Esophagus muscularis mucosa (tissue), 4 donors: ENCODE data around the gene FEM1A. TPM values are rescaled to one million over a fixed set of nuclear protein-coding genes. Genes with fewer than 3 reads are reported as not detected.
"Not testable (repeated sequence)": the region's sequence is repeated elsewhere in the genome, so short reads cannot be mapped to it uniquely, and the experiment has no call there.

Experiments used
- DNase-seq: peaks from one replicate; pipeline ENCODE4 v3.0.0-alpha.2; 2017; ENCODE audit errors: extremely low spot score
- H3K27ac ChIP-seq, 4 donors: fragments of 200-600 bp; sonication (generic); replicated peaks in 1 of 4; 1 replicate in 3 of 4; 2 replicates in 1 of 4; pipeline ENCODE4 v1.5.1; 2016 to 2019; ENCODE audit warnings: mild to moderate bottlenecking in 1 of 4
- H3K27me3 ChIP-seq, 4 donors: fragments of 200-600 bp; sonication (generic); one replicate each; pipeline versions ENCODE4 v1.5.1 to v1.6.0; 2016 to 2019
- H3K36me3 ChIP-seq, 4 donors: fragments of 200-600 bp; sonication (generic); one replicate each; pipeline ENCODE4 v1.5.1; 2016 to 2019
- H3K4me1 ChIP-seq, 4 donors: fragments of 200-600 bp; sonication (generic); one replicate each; pipeline ENCODE4 v1.5.1; 2016 to 2019
- H3K4me3 ChIP-seq, 4 donors: fragments of 200-600 bp; sonication (generic); 1 replicate in 2 of 4; 2 replicates in 2 of 4; pipeline ENCODE4 v1.5.1; 2016 to 2019; ENCODE audit warnings: mild to moderate bottlenecking in 4 of 4, moderate library complexity in 1 of 4
- H3K9me3 ChIP-seq, 4 donors: fragments of 200-600 bp; sonication (generic); 1 replicate in 3 of 4; 2 replicates in 1 of 4; pipeline ENCODE4 v1.5.1; 2016 to 2019
- EP300 ChIP-seq: sonication (generic); formaldehyde crosslinking; IDR thresholded peaks from one replicate; pipeline ENCODE4 v1.6.1; 2017; ENCODE audit warnings: antibody characterized with exemption
- POLR2A ChIP-seq: fragments of 450-650 bp; IDR thresholded peaks from one replicate; pipeline ENCODE4 v1.6.1; 2017; ENCODE audit warnings: antibody characterized with exemption, moderate library complexity, mild to moderate bottlenecking, low read depth
- POLR2AphosphoS5 ChIP-seq, 2 donors: sonication (generic); formaldehyde crosslinking; IDR thresholded peaks; one replicate each; pipeline ENCODE4 v1.6.1; 2017; ENCODE audit warnings: antibody characterized with exemption in 2 of 2
- whole genome bisulfite sequencing: methylation state at CpG from one replicate; pipeline ENCODE4 v1.1.5; 2018; 5-methylcytosine and 5-hydroxymethylcytosine counted together
- intact Hi-C: fragments of 100-400 bp; cut with DNase I; formaldehyde crosslinking; loops from one replicate; pipeline ENCODE4 v1.15.1; 2023
- total RNA-seq, 4 donors: library from RNA; depleted of rRNA; stranded (reverse); fragments of >200 nt; gene quantifications; one replicate each; pipeline versions ENCODE4 v1.1.0 to v1.2.1, GENCODE V29; 2016
- TF ChIP-seq, protein P1 (sequence below), 3 experiments: fragments of 200-600 bp in 2 of 3; fragments of 450-650 bp in 1 of 3; sonication (generic) in 2 of 3; IDR thresholded peaks; one replicate each; pipeline ENCODE4 v1.5.1; 2017 to 2019; ENCODE audit warnings: antibody characterized with exemption in 3 of 3, mild to moderate bottlenecking in 2 of 3, moderate library complexity in 1 of 3

FEM1A gene
- total RNA-seq, 4 donors from 2014 or later: 16.2 to 22.8 (median 19.9) TPM

DNA sequence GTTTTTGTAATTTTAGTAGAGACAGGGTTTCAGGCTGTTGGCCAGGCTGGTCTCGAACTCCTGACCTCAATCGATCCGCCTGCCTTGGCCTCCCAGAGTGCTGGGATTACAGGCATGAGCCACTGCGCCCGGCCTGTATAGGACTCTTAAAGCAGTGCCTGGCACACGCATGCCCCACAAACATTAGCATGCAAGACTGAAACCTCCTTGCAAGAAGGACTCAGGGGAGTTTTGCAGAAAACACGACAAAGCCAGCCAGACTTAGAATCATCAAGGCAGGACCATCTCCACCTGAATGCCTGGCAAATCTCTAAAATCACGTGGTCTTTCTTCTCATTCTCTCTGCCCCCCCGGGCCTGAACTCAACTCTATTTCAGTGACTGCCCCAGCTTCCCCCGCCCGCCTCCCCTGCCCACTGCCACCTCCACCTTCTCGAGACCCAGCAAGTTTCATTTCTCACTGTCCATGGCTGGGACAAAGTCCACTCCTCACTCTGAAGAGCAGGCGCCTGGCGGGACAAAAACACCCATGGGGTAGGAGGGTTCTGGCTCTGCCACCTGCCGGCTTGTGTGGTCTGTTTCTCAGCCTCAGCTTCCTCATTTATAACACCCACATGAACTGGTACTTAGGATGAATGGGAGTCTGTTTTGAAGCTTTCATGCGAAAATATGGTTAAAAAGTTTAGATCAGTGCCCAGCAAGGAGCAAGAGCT is 37.6 kb downstream of the FEM1A start:
- Histone ChIP-seq H3K27me3 (no peaks in the 10 kb centered on the region), H3K4me3 (no peak overlapping the region), H3K4me1 (peaks cover 10 to 35% (median 26%) of the 10 kb centered on the region in 4 donors), H3K9me3 (no peaks in the 10 kb centered on the region), H3K36me3 (peaks cover 0 to 8% (median 0%) of the 10 kb centered on the region in 4 donors), H3K27ac (peak overlapping the region in 2 of 4 donors; percentile 31 to 39)
- no peak for DNase-seq
- intact Hi-C loops: no loop called here
- 72% methylated on average over 16 of the region's 16 CpGs for WGBS
- TF ChIP-seq POLR2AphosphoS5 (IDR thresholded peaks at IDR 0.05): no peak
- TF ChIP-seq EP300: no peak
- no peak for TF ChIP-seq POLR2A
- TF ChIP-seq, protein P1, sequence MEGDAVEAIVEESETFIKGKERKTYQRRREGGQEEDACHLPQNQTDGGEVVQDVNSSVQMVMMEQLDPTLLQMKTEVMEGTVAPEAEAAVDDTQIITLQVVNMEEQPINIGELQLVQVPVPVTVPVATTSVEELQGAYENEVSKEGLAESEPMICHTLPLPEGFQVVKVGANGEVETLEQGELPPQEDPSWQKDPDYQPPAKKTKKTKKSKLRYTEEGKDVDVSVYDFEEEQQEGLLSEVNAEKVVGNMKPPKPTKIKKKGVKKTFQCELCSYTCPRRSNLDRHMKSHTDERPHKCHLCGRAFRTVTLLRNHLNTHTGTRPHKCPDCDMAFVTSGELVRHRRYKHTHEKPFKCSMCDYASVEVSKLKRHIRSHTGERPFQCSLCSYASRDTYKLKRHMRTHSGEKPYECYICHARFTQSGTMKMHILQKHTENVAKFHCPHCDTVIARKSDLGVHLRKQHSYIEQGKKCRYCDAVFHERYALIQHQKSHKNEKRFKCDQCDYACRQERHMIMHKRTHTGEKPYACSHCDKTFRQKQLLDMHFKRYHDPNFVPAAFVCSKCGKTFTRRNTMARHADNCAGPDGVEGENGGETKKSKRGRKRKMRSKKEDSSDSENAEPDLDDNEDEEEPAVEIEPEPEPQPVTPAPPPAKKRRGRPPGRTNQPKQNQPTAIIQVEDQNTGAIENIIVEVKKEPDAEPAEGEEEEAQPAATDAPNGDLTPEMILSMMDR (IDR thresholded peaks at IDR 0.05): no peak

DNA sequence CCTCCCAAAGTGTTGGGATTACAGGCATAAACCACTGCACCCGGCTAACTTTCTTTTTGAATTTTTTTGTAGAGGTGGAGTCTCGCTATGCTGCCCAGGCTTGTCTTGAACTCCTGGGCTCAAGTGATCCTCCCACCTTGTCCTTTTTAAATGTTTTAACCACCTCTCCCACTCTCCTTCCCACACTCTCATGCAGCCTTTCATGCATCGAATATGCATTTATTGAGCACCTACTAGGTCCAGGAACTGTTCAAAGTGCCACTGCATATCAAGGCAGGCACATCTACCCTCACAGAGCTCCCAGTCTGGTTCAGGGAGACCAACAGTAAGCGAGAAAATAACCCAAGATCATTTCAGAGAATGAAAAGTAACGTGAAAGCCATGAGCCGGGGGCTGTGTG is 38.8 kb downstream of the FEM1A start:
- peaks cover 10 to 35% (median 26%) of the 10 kb centered on the region in 4 donors for H3K4me1 ChIP-seq
- 92% methylated on average over 6 of the region's 6 CpGs for WGBS
- H3K4me3 ChIP-seq: peak overlapping the region; percentile 85 to 99 (median 96)
- peaks cover 0 to 1% (median 0%) of the 10 kb centered on the region in 4 donors for H3K36me3 ChIP-seq
- TF ChIP-seq EP300 (no peak), POLR2A (no peak), POLR2AphosphoS5 (IDR thresholded peaks at IDR 0.05) (no peak)
- TF ChIP-seq, protein P1 (IDR thresholded peaks at IDR 0.05): no peak
- intact Hi-C loops: no loop called here
- H3K27ac ChIP-seq: peak overlapping the region; percentile 90 to 94 (median 91)
- H3K27me3 ChIP-seq: no peaks in the 10 kb centered on the region
- H3K9me3 ChIP-seq: no peaks in the 10 kb centered on the region
- DNase-seq: no peak

DNA sequence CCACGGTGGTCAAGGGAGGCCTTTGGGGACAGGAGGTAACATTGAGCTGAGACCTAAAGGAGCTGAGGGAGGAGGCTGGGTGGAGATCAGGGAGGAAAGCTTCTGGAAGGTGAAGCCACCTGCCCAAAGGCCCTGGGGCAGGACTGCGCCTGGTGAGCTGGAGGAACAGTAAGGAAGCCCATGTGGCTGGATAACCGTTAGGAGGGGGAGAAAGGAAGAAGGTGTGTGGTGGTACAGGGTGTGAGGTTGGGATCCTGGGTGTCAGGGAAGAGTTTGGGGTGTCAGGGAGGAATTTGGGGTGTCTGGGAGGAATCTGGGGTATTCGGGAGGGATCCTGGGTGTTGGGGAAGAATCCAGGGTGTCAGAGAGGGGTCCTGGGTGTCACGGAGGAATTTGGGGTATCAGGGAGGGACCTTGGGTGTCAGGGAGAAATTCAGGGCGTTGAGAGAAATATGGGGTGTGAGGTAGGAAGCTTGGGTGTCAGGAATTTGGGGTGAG is 39.3 kb downstream of the FEM1A start:
- Histone ChIP-seq H3K9me3 (no peaks in the 10 kb centered on the region), H3K4me1 (peaks cover 10 to 35% (median 26%) of the 10 kb centered on the region in 4 donors), H3K27ac (peak overlapping the region; percentile 90 to 94 (median 91)), H3K36me3 (no peaks in the 10 kb centered on the region), H3K27me3 (no peaks in the 10 kb centered on the region), H3K4me3 (peak overlapping the region; percentile 85 to 99 (median 96))
- DNase-seq: no peak
- intact Hi-C loops: no loop called here
- WGBS: 69% methylated on average over 6 of the region's 6 CpGs
- no peak for TF ChIP-seq EP300
- TF ChIP-seq, protein P1 (IDR thresholded peaks at IDR 0.05): no peak
- TF ChIP-seq POLR2A: no peak
- TF ChIP-seq POLR2AphosphoS5 (IDR thresholded peaks at IDR 0.05): no peak

DNA sequence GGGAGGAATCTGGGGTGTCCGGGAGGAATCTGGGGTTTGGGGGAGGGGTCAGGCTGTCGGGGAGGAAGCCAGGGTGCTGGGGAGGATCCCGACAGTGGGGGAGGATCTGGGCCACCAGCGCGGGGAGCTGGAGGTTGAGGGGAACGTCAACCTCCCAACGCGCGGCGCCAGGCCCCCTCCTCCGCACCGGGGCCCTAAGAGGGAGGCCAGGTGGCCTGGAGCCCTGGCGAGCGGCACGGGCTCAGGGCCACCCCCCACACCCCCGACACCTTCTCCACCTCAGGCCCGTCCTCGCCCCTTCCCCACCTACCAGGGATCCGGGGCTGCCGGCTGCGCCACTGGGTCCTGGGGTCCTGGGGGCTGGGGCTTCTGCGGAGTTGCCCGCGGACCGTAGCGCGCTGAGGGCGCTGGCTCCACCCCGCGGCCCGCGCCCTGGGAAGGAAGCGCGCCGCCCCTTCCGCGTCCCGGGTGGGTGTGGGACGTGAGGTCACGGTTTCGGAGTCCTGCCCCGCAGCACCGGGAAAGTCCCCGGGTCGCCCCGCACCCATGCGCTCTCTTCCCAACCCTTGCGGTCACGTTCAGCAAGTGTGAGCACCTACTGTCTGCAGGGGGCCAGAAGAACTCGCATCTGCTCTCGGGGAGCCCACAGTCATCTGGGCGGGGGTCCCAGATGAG is 39.9 kb downstream of the FEM1A start, which contains the start of gene TICAM1:
Gene TICAM1 (minus strand): TSS at position 409 of the 675 bp plus-strand sequence. CDS start 13,335 bp downstream, outside the sequence.
- TF ChIP-seq POLR2A: peak; percentile 81
- peak; percentile 78 to 91 for TF ChIP-seq POLR2AphosphoS5 (IDR thresholded peaks at IDR 0.05)
- TF ChIP-seq, protein P1 (IDR thresholded peaks at IDR 0.05): no peak
- under 1% methylated on average over 23 of the region's 52 CpGs for WGBS
- Histone ChIP-seq H3K9me3 (no peaks in the 10 kb centered on the region), H3K4me1 (peaks cover 10 to 35% (median 26%) of the 10 kb centered on the region in 4 donors), H3K27ac (peak within 1 kb of the TSS; percentile 90 to 94 (median 91)), H3K27me3 (no peaks in the 10 kb centered on the region), H3K4me3 (peak within 1 kb of the TSS; percentile 85 to 99 (median 96)), H3K36me3 (no peaks in the 10 kb centered on the region)
- intact Hi-C loops: no loop called here
- no peak for DNase-seq

DNA sequence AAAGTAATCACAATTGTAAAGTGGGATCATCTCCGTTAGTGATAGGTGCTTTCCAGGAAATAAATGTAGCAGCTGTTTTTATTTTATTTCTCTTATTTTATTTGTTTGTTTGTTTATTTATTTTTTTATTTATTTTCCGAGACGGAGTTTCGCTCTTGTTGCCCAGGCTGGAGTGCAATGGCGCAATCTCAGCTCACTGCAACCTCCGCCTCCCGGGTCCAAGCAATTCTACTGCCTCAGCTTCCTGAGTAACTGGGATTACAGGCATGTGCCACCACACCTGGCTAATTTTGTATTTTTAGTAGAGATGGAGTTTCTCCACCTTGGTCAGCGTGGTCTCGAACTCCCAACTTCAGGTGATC is 40.4 kb downstream of the FEM1A start:
- H3K27me3 ChIP-seq, intact Hi-C loops: not testable (repeated sequence)
- 40% methylated on average over 9 of the region's 9 CpGs for WGBS

More for the DNA sequence above, 40.4 kb downstream of the FEM1A start:
- not testable (repeated sequence) for H3K9me3 ChIP-seq, DNase-seq, H3K36me3 ChIP-seq
- H3K4me3 ChIP-seq: peak overlapping the region; percentile 85 to 99 (median 96)
- H3K27ac ChIP-seq: peak overlapping the region; percentile 90 to 94 (median 91)
- H3K4me1 ChIP-seq: peaks cover 10 to 35% (median 26%) of the 10 kb centered on the region in 4 donors
